A673 (cell line): ENCODE measurements around the gene VSTM4.

Source experiments
- CTCF ChIP-seq: fragments of 300-800, 200-600 bp; sonication (generic); conservative IDR thresholded peaks from 2 replicates; pipeline ENCODE4 v1.5.1; 2017; ENCODE audit warnings: low read depth, mild to moderate bottlenecking, antibody characterized with exemption, low read length, moderate library complexity, mixed read lengths
- EZH2 ChIP-seq: fragments of 200-600 bp; sonication (generic); IDR thresholded peaks from 2 replicates; pipeline ENCODE4 v1.6.1; 2017; ENCODE audit warnings: borderline replicate concordance, low read depth, mild to moderate bottlenecking, mixed read lengths, antibody characterized with exemption, low read length; ENCODE audit not compliant: poor library complexity, severe bottlenecking

GRCh38 chr10:49010865-49011264 lies 104.5 kb downstream of the VSTM4 start:
- TF ChIP-seq CTCF (no peak), EZH2 (no peak)
